ENCODE results near the gene ADGRA3.

Gene ADGRA3

DNA sequence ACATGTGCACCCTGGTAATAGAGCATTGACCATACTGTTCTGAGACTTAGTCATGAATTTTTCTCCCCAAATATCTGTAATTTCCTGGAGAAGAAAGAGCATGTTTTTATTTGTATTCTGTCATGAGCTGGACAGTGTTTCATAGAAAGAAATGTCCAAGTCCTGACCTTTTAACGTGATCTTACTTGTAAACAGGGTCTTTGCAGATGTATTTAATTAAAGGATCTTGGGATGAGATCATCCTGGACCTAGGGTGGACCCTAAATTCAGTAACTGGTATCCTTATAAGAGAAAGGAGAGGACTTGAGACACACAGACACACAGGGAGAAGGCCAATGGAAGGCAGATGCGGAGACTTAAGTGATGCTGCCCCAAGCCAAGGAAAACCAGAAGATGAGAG, 3.6 kb downstream of the ADGRA3 start:
- DNase-seq, result no peak

DNA sequence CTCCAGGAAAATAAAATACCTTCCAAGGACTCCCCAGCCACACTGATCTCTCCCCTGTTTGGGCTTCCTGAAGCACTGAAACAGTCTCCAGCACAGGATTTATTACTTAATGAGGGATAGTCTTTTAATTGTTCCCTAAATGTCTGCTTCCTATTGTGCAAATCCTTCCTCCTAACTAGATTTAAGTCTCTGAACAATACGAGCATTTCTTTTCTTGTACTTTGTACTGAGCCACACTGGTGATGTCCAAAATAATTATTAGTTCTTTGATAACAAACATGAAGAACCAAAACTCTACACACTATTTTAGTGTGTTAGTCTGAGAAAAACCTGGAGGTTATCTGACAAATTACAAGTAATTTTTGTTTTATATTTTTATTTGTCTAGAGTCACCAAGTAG, 5.1 kb downstream of the ADGRA3 start:
- DNase-seq, result no peak

DNA sequence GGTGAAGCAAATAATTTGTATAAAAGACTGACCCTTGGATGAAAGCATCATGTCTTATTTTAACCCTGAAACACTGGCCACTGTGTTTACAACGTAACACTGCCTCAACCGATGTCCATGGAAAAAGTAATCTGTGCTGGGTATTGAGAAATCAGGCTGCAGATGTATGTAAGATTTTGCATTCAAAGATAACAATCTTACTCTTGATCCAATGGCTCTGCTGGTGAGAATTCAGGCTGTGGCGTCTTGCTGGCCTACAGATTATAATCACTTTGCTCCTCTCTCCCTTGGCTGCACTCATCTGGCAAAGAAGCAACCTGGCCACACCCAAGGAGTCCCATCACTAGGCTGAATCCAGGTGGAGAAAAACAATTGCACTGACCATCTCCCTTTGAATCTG, 7.5 kb downstream of the ADGRA3 start:
- no peak for DNase-seq

DNA sequence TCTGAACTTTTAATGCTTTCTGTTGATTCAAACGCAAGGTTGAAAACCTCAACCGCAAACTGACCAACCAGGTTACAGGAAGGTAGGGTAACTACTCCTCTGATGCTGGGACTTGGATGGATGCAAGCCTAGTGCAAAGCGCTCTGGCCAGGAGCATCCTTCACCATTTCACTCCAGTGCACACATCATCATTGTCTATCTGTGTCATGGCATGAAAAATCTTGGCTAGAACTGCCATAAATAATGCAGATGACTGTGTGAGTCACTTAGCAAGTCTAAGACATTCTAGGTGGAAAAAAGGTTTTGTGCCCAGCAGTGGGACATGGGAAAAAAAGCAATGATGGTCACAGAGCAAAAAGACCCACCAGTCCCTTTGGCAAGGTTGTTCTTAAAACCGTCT, 10.9 kb downstream of the ADGRA3 start:
- no peak for DNase-seq

DNA sequence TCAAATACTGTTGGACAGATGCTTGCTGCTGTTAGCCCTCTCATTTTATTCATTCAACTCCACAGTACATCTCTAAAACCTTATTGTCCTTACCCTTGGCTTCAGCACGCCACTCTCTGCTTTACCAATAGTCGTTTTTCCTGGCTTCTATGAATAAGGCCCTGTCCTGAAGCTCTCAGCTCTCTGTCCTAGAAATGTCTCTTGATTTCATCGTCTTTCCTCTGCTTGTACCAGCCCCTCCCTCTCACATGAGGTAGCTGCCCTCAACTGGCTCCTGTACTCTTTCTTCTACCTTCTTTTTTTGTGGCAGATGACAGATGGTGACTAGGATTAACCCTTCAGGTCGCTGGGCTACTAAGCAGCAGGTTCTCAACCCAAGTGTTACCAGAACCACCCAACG, 11.4 kb downstream of the ADGRA3 start:
- no peak for DNase-seq

DNA sequence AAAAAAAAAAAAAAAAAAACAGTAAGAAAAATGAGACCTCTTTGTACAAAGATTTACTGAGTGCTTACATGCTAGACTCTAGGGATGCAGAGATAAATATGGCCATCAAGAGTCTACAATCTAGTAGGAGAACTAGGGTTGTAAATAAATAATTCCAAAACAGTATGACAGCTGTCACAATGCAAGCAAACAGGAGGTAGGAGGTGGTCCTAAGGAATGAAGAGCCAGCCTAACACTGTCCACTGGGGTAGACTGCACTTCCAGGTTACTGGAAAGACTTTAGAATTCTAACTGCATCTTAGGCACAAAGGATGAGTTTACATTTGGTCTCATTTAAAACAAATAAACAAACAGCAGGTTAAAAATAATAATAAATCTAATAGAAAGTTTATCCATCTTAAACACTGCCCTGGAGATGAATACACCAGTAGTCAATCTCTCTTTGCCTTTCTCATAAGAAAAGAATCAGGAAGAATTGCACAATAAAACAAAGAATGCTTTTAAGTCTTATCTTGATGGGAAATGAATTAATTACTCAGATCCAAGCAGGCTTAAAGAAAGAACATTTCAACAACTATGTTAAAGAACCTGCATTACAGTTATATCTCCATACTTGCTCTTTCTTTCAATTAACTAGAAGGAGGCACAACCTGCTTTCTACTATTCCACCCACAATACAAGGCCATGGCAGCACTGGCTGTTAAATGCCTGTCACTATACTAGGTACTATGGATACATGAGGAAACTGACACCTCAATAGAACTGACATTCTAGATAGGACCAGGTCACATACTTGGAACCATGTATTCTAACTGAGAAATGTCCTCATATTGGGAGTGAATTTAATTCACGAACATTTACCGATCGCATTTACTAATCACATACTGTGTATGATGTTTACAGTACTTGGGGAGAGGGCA, 12.7 kb downstream of the ADGRA3 start:
- peak; percentile 21 for DNase-seq

DNA sequence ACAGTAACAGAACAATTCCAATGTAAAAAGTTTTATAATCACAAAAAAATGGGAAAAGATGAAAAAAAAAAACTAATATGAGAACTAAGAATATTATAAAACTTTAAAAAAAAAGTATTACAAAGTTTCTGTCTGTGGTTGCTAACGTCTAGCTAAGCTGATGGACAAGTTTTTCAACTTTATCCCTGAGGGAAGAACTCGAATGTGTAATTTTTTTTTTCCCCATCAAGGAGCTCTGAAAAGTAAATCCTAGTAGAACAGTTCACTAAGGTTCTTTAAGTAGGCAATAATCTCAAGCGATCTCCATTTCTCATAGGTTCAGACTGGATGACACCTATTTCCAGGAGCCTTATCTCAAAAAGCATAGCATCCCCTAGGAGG, 14.2 kb downstream of the ADGRA3 start:
- no peak for DNase-seq

DNA sequence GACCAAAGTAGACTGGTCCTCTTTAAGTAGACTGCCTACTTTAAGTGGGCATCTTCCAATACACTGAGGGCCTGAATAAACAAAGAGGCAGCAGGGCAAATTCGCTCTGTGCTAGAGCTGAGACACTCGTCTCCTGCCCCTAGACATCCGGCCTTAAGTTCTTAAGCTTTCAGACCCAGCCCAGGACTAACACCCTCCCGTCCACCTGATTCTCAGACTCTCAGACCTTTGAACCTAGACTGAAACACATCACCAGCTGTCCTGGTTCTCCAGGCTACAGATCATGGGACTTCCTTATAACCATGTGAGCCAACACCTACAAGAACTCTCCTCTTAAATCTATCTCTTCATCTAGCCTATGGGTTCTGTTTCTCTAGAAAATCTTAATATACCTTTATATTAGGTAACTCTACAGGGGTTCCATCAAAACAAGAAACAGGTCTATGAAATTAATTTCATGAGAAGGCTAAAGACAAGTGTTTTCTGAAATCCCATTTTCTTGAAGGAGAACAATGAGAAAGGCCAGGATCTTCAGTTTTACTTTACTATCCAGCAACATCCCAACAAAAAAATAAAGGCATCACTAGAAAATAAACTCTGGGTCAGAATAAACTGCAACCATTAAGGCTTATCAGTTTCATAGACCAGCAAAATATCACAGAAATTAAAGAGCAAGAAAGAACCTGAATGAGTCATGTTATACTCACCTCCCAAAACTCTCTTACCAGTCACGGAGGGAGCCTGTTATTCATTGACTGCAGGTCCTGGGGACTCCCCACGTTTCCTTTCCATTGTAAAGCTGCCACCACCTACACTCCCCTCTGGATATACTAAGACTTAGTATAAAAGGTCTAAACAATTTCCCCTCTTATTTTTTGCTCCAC, 14.8 kb downstream of the ADGRA3 start:
- DNase-seq, result peak; percentile 55

DNA sequence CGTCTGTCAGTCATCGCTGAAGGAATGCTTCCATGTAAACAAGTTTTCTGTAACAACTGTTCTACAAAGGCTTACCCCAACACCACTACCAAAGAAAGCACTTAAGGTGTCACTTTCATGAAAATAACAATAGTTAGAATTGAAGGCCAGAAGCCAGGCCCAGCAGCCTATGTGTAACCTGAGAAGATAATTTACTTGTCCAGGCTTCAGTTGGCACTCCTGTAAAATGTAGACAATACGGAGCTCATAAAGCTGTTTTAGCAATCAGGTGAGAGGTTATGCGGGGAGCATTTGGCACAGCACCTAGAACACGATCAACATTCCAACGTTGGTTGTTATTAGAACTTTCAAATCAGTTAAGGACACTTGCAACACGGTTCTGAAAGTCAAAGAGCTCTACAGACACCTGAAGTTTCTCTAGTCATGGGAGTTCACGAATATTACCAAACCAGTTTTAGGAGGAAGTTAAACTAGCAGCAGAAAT, 15.7 kb downstream of the ADGRA3 start:
- no peak for DNase-seq

DNA sequence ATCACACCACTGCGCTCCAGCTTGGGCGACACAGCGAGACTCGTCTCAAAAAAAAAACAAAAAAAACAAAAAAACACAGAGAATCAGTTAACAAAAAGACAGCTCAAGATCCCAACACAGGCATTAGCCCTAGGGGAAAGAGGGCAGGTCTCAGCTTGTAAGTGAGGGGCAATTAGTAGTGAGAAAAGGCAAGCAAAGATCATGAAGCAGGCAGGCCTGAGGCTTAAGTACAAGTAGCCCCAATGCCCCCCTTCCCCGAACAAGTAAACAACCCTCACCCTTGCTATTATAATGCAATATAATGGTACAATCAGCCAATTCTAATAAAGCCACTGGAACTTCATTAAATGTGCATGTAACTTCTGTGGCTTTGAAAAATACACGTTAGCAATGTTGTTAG, 17.0 kb downstream of the ADGRA3 start:
- DNase-seq, result no peak

DNA sequence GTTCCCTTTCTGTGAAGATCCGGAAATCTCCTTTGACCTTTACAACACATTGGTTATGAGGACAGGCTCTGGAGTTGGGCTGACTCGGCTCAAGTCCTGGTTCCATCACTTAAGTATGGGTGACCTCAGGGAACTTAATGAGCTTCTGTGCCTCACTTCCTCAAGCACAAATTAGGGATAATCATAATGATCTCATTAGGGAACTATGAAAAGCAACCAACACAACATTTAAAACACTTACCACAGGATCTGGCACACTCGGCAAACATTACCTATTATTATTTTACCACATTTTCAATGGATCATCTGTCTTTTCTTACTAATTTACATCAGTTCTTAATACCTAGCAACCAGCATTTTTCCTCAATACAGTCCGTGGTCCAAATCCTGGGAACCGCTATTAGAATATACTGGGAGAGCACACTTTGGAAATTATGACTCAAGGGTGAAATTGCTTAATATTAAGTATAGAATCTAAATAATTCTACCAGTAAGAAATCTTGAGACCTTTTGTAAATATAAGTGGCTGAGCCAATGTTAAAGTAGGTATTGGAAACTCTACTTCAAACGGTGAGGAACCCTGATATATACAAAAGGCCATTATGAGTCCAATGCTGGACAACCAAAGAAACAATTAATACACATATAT, 19.6 kb downstream of the ADGRA3 start:
- DNase-seq, result no peak

DNA sequence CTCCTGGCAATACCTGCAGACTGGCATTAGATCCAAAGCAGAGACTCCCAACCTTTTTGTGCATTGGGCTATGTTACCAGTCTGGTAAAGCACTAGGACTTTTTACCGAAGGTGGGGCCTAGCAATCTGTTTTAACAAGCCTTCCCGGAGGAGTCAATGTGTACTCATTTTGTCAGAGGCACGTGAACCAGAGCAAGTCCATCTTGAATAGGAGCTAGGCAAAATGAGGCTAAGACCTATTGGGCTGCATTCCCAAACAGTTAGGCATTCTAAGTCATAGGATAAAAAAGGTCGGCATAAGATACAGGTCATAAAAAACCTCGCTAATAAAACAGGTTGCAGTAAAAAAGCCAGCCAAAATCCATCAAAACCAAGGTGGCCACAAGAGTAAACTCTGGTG, 22.3 kb downstream of the ADGRA3 start:
- DNase-seq, result no peak

DNA sequence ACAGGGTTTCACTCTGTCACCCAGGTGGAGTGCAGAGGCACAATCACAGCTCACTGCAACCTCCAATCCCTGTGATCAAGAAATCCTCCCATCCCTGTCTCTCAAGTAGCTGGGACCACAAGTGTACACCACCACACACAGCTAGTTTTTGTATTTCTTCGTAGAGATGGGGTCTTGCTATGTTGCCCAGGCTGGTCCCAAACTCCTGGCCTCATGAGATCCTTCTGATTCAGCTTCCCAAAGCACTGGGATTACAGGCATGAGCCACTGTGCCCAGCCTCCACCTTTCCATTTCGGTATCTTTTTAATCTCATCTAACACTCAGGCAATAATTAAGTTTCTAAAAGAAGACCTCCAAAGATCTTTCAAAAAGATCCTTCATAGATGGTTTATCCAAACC, 22.9 kb downstream of the ADGRA3 start:
- no peak for DNase-seq

DNA sequence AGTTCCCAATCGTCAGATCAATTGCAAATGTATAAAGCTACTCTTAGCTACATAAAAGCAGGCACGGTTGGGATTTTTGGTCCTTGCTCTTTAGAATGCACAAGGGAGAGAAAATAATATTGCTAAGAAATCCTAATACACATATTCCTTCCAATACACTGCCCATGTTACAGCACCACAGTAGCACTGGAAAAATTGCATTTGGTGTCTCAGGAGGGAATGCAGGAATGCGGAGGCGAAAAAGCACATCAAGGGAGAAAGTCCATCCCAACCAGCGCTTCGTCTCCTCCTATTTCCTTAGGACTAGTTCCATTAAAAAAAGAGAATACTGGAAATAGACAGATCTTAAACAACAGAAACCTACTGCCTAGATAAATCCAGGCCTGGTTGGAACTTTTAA, 23.9 kb downstream of the ADGRA3 start:
- DNase-seq, result no peak

DNA sequence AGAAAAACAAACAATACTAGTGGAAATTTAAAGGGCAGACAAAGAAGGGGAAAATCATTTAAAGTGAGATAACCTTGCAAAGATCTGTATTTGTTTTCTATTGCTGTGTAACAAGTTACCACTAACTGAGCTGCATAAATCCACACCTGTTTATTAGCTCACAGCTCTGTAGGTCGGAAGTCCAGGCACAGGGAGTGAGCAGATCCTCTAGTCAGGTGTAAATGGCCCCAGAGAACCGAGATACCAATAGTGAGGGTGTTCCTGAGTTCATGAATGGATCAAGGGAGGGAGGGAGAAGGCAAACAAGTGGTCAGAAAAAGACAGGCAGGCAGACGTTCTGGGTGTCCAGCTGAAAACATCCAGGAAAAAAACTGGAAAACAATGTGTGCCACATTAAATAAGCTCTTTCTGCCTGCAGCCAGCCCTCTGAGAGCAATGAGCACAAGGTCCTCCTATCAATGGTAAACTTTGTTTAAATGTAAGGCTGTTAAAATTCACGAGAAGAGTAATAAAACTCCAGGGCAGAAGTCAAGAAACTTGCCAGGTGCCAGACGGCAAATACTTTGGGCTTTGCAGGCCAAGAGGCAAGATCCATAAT, 25.0 kb downstream of the ADGRA3 start:
- no peak for DNase-seq

DNA sequence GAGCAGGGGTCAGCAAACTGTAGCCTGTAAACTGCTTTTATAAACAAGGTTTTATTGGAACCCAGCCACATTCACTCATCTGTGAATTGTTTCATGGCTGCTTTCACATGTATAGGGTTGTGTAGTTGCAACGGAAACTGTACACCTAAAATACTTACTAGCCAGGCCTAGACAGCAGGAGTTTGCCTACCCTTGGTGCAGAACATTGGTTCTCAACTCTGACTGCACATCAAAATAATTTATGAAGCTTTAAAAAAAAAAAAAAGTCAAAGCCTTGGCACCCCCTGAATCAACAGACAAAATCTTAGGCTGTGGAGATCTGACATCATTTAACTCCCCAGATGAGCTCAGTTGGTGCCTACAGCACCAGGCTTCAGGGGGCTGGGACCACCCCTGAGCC, 27.8 kb downstream of the ADGRA3 start:
- DNase-seq, result no peak

DNA sequence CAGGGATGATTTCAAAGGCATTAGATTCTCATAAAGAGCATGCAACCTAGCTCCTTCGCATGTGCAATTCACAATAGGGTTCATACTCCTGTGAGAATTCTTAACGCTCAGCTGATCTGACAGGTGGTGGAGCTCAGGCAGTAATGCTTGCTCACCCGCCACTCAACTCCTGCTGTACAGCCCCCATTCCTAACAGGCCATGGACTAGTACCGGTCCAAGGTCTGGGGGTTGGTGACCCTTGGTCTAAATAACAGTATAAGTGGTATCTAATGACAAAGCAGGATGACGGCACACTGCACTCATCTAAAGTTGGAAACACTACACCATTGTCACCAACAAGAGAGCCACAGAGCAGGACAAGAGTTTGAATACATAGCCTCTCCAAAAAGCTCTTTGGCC, 28.5 kb downstream of the ADGRA3 start:
- no peak for DNase-seq

DNA sequence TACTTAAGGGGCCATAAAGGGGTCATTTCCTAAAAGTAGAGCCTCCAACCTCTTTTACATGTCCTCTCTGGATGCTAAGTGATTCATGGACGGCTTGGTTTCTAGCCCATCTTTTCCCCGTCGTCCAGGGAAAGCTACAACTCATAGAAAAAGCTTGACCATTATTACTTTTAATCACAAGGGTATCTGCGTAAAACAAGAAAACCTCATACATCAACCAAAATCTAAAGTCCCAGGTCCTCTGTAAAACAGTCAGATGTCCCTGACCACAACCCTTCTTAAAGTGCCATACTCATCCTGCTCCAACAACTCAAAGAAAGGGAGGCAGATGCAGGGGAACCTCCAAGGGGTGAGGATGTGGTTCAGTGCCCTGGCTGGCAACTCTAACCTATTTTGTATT, 29.6 kb downstream of the ADGRA3 start:
- DNase-seq, result no peak

DNA sequence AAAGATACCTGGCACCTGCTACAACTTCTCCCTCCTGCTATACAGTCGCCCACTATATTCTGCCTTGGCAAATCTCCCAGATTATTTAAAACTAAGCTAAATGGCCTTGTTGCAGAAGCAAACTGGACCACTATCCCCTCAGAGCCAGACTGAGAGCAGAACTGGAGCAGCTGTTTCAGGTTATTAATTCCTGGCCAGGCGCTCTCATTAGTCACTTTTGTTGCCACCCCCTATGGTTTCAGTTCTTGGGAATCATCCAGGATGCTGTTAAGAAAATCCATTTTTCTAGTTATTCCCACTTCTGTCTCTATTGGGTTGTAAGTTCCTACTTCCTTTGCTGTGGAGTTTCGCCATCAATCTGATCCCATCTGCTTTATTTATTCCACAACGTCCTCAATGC, 30.1 kb downstream of the ADGRA3 start:
- peak; percentile 80 for DNase-seq

DNA sequence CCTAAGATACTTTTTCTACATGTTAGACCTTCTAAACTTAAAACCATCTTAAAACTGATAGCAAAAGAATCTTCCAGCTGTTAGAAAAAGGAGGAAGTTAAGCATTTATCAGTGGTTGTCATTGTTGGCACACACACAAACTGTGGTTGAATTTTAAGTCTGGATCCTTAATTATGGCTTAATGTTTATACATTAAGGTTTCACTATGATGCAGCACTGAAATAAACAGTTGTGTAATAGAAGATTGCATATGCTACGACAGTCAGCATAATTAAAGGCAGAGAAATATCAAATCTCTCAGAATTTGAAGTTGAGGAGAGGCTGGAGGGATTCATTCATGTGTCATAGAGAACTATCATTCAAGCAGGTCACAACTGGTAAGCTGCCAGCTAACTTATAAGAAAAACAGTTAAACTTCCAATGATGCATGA, 32.3 kb downstream of the ADGRA3 start:
- DNase-seq, result peak; percentile 90

DNA sequence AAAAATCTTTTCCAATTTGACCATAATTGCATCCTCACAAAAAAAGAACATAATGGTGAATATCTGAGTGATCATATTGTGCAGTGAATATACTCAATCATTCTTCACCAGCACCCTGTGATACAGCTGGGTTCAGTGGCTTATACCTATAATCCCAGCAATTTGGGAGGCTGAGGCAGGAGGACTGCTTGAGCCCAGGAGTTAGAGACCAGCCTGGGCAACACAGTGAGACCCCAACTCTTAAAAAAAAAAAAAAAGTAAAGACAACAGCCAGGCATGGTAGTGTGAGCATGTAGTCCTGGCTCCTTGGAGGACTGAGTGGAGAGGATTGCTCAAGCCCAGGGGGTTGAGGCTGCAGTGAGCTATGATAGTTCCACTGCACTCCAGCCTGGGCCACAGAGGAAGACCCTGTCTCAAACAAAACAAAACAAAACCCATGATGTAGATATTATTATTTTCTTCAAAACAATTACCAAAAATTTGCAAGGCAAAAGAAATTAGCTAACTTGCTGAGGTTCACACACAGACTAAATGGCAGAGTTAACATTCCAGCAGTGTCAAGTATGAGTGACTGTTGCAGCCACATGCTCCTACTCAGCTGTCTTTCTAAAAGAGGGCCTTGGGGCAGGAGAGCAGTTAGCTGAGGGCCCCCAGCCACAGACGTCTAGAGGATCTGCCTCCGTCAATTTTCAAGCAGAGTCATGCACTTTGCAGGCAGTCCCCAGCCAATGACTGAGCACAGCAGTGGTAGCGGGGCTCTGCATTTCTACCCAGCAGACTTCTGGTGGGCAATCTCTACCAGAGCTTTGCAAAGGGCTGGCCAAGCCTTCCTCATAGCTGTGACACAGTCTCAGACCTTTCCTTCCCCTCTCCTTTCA, 33.4 kb downstream of the ADGRA3 start:
- no peak for DNase-seq

Measured in fibroblast of skin of right quadriceps (primary cell).